HG03196 (cell line): ENCODE data around the gene ERN1.
"Not testable (repeated sequence)": the region's sequence is repeated elsewhere in the genome, so short reads cannot be mapped to it uniquely, and the experiment has no call there.

ENCODE experiments used
- ATAC-seq: cut with Tn5 transposase; IDR thresholded peaks from one replicate; pipeline ENCODE4 v1.9.1; 2021; ENCODE audit not compliant: unreplicated experiment

The ERN1 gene

GRCh38 chr17:64129765-64130558 lies at the start of gene ERN1:
TSS of gene ERN1 (minus strand) at chr17:64130144. CDS start at chr17:64130029, 115 bp downstream.
- ATAC-seq, result peak; percentile 81

GRCh38 chr17:64179024-64179423 lies 49.1 kb upstream of the ERN1 start:
- ATAC-seq, result not testable (repeated sequence)

- ATAC-seq, result no peak
Measured at GRCh38 chr17:64178011-64178825, 48.3 kb upstream of the ERN1 start.

- ATAC-seq, result no peak
Measured at GRCh38 chr17:64177311-64178010, 47.5 kb upstream of the ERN1 start.

DNA sequence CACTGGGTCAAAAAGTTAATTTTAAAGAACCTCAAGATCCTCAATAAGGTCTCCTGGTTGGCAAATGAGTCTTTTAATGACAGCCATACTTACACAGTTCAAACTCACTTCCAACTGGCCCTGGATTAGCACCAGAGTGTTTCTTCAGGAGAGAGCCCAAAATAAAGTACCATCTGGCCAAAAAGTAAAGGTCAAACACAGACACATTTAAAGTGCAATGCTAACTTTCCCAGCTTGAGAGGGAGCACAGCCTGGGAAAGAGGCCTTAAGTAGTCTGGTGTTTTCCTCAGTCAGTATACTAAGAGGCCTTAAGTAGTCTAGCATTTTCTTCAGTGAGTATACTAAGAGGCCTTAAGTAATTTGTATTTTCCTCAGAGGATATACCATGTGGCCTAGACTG lies 46.6 kb upstream of the ERN1 start:
- no peak for ATAC-seq

GRCh38 chr17:64174686-64175456 lies 44.9 kb upstream of the ERN1 start:
- ATAC-seq, result no peak

DNA sequence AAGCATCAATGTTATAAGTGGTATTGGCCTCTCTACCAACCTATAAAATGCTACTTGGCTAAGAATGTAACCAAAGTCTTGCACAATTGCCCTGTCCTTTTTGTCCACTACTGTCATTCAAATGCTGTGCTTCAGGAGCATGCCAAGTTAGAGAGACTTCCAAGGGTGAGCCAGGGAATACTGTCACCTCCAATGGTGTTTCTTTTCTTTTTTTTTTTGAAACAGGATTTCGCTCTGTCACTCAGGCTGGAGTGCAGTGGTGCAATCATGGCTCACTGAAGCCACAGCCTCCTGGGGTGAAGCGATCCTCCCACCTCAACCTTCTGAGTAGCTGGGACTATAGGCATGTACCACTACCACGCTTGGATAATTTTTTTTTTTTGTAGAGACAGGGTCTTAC lies 43.7 kb upstream of the ERN1 start:
- ATAC-seq, result no peak

- no peak for ATAC-seq
Measured at GRCh38 chr17:64172510-64172909, 42.6 kb upstream of the ERN1 start.

DNA sequence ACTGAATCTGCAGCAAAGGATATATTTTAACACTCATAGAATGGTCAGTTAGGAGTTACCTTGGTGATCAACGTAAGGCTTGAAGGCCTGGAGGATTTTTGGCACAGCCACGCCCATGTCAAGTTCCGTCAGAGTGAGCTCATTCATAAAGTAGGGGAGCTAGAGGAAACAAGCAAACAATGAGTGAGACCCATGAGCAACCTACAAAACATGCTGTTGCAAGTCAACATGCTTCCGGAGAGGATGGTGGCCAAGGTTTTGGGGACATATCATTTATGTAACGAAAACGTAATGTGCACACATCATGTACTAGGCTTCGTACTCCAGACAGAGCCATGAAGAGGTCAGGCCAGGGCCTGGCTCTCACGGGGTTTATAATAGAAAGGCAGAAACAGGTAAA lies 41.1 kb upstream of the ERN1 start:
- no peak for ATAC-seq

GRCh38 chr17:64170286-64170685 lies 40.3 kb upstream of the ERN1 start:
- no peak for ATAC-seq

DNA sequence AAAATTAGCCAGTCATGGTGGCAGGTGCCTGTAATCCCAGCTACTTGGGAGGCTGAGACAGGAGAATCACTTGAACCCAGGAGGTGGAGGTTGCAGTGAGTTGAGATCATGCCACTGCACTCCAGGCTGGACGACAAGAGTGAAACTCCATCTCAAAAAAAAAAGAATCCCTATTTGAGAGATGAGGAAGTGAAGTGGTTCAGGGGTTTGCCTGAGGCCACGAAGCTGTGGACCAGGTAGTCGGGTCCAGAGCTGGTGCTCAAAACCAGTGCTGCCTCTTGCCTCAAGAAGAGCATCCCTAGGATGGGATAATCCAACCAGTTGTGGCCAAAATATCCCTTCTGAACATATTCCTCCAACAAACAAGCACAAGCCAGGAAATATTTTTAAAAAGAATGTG lies 37.7 kb upstream of the ERN1 start:
- not testable (repeated sequence) for ATAC-seq

DNA sequence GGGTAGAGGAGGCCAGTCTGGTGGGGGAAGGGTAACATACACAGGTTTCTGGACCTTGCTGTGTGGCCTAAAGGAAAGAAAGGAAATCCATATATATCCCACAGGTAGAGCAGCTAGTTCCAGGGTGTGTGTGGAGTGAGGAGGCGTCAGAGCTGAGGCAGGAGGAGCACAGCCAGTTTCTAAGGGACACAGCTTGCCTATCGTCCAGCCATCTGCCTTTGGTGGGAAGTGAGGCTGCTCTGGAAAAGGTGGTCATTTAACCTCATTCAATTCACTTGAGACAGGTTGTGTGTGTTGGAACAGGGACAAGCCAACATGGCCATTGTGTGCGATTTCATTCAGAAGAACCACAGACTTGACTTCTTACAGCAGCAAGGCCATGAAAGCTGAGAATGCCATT lies 36.9 kb upstream of the ERN1 start:
- no peak for ATAC-seq

- no peak for ATAC-seq
Measured at GRCh38 chr17:64165347-64165746, 35.4 kb upstream of the ERN1 start.

DNA sequence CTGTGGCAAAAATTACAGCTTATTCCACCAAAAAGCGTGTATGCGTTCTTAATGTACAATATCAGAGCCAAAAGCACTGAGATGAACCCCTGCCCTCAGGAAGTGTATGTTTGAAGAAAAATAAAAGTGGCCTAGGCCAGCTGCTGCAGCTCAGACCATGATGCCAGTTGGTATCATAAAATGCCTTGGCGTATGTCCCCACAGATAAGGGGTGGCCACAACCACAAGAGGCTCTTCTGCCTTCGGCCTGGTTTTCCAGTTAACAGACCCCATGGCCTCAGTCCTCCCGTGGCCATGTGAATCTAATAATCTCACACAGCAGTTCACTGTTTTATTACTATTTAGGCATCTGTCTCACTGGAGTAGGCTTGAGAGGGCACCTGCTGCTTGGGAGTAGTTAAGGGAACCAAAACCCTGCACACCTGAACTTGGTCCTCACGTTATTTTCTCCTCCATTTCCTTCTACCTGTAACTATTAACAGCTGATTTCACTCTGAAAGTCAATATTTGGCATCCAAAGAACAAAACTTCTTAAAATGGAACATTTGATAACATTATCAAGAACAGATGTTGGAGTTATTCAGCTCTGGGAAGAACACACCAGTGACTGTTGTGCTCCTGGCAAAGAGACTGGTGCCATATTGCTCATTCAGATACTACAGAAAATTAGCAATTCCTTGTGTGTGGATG lies 34.8 kb upstream of the ERN1 start:
- no peak for ATAC-seq

DNA sequence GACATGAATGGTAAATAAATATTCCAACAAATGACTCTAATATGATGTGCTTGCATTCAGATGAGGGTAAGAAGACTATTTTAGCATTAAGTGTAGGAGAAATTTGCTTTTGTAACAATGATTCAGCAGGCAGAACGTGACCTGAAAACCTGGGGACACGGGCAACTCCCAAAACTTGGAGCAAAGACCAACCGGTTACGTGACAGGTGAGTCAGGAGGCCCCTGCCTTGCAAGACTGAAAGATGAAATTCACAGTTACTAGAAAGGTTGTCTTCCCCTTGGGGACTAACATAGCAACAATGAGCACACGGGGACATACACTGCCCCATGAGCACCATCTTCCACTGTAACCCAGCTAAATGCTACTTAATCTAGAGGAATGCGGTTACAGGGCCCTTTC lies 33.5 kb upstream of the ERN1 start:
- ATAC-seq, result no peak

GRCh38 chr17:64162554-64162953 lies 32.6 kb upstream of the ERN1 start:
- ATAC-seq, result no peak

DNA sequence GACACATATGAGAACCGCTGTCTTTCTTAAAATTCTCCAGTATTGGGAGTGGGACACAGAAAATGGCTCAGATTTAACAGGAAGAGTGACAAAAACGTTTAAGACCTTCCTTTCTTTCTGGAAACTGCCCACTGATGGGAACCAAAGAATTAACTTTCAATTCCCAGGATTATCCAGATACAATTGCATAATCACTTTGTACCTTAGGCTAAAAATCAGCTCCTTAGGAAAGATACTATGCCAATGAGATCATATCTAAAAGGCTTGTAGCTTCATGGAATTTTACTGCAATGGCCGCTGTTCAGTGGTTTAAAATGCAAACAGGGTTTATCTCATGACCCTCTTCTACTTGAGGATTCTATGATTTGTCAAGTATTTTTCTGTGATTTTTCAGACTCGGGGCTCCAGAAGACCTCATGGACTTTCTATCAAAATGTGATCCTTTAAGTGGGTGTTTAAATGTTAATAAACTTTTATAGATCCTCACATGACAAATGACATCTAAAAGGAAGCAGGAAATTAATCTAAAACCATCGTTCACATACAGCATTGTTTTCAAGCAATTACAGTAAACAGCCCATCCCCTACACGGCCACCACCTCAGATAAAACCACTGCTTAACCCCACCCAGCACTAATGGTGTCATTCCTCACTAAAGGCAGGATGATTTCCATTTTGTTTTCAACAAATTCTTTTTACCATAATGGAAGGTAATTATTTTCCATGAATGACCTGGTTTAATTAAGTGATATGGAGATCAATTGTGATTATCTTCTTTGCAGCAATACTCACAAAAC lies 31.6 kb upstream of the ERN1 start:
- ATAC-seq, result no peak

DNA sequence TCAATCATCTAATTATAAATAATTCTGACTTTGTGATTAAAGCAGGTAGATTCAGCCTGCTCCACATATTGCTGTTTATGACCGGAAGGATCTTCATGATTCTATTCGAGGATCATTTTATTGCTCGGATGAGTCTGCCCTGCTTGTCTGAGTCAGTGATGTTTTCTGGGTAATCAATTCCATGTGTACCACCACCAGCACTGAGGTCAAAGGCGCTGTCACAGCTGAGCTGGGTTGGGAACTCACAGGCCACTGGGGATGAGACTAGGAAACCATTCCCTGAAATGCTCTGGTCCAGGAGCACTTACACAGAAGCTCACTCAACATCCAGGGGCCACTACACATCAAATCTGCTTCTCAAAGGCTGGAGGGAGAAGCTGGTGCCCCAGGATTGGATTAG lies 30.4 kb upstream of the ERN1 start:
- no peak for ATAC-seq

DNA sequence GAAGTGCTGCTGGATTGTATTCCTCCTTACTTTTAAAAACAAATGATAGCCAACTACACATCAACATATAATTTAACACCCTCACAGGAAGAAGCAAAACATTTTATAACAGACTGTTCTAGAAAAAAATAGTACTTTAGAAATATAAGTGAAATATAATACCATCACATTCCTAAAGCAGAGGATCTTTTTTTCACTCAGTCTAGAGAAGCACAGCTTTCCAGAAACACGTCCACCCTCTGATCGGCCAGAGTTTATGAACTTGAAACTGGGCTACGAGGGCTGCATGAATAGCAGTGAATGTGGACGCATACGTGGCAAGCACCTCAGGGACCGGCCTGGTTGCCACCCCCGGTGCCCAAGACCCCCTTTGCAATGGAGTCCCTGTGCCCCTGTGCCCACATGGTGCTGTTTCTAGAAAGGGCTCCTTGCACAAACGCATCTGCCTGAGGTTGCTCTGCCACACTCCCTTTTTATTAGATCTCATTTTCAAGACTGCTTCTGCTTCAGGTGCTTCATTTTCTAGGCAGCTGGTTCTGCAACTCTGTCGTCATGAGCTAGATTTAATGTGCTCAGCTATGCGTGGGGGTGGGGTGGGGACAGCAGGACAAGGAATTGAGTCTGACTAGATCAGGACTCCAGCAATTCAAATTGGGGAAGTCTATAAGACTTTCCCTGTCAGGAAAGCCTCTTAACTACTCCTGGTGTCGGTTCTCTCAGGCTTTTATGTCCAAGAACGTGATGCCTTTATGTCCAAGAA lies 29.1 kb upstream of the ERN1 start:
- no peak for ATAC-seq
